Activated naive CD8-positive, alpha-beta T cell treated with anti-CD3 and anti-CD28 coated beads, Interleukin-2, amount 10 ng/mL, durations not matched to agents 7 days and 5 days (primary cell): ENCODE results near the gene FAM111B. TPM values are rescaled to one million over a fixed set of nuclear protein-coding genes. Genes with fewer than 3 reads are reported as not detected.
A peak's percentile ranks its signal among the peaks of the same experiment; 100 is the strongest.
"Not testable (repeated sequence)": the region's sequence is repeated elsewhere in the genome, so short reads cannot be mapped to it uniquely, and the experiment has no call there.

Experiments used
- ATAC-seq: fragments of 150-1000 bp; cut with Tn5 transposase; one replicate; pipeline ENCODE4 v1.10.0; 2021; ENCODE audit warnings: low read depth, moderate library complexity
- POLR2A ChIA-PET: fragments of 350-600 bp; sonication (Branson Sonifier 250); formaldehyde crosslinking; loops from one replicate; lab custom pipeline; 2021; ENCODE audit warnings: antibody characterized with exemption; lab: Charles Lee
- DNase-seq: peaks from one replicate; pipeline ENCODE4 v3.0.0; 2021
- H3K27ac Mint-ChIP-seq: one replicate; pipeline ENCODE4 v1.8.0; 2022; ENCODE audit warnings: mild to moderate bottlenecking, mixed read lengths
- H3K27me3 Mint-ChIP-seq: one replicate; pipeline ENCODE4 v1.8.0; 2022; ENCODE audit warnings: mild to moderate bottlenecking, moderate library complexity, mixed read lengths
- H3K36me3 Mint-ChIP-seq: one replicate; pipeline ENCODE4 v1.8.0; 2021; ENCODE audit warnings: mild to moderate bottlenecking, mixed read lengths
- H3K4me1 Mint-ChIP-seq: one replicate; pipeline ENCODE4 v1.8.0; 2021; ENCODE audit warnings: mixed read lengths
- H3K4me3 Mint-ChIP-seq: one replicate; pipeline ENCODE4 v1.8.0; 2022; ENCODE audit warnings: mild to moderate bottlenecking, moderate library complexity, mixed read lengths
- H3K9me3 Mint-ChIP-seq: one replicate; pipeline ENCODE4 v1.8.0; 2021; ENCODE audit warnings: mixed read lengths
- total RNA-seq, 2 experiments: library from RNA; stranded (reverse); gene quantifications; one replicate each; pipeline ENCODE4 v1.2.3, GENCODE V29; 2021

Gene FAM111B
- 10 to 100 TPM; 43.8 to 45.1 TPM for total RNA-seq

- DNase-seq (peak; percentile 75), ATAC-seq (peak; percentile 94)
- peak within 1 kb of the TSS; percentile 87 for H3K4me3 Mint-ChIP-seq
- peaks cover 29% of the 10 kb centered on the region for H3K36me3 Mint-ChIP-seq
- H3K27ac Mint-ChIP-seq = peak within 1 kb of the TSS; percentile 68
- H3K9me3 Mint-ChIP-seq = no peaks in the 10 kb centered on the region
- peaks cover 55% of the 10 kb centered on the region for H3K4me1 Mint-ChIP-seq
- H3K27me3 Mint-ChIP-seq = no peaks in the 10 kb centered on the region
- POLR2A ChIA-PET = interaction anchor here (0.9 to 3.2 kb wide), 10 partner anchors 16 to 529 kb away, joined by 3 to 49 read pairs (median 4); partner anchors contain the start of genes FAM111A, LPXN and ZFP91
Measured at GRCh38 chr11:59106363-59107336, at the start of gene FAM111B. Gene FAM111B, plus strand, starts transcription at chr11:59107237. Its CDS starts 2,389 bp downstream, at chr11:59109626.

- H3K36me3 Mint-ChIP-seq, H3K9me3 Mint-ChIP-seq, H3K4me1 Mint-ChIP-seq, H3K27ac Mint-ChIP-seq, POLR2A ChIA-PET: not testable (repeated sequence)
- Mint-ChIP-seq H3K27me3 (peaks cover 34% of the 10 kb centered on the region), H3K4me3 (peak overlapping the region; percentile 83)
- DNase-seq = peak; percentile 90
- peak; percentile 86 for ATAC-seq
Measured at GRCh38 chr11:59058120-59059033, 48.7 kb upstream of the FAM111B start.

- POLR2A ChIA-PET, H3K27ac Mint-ChIP-seq, H3K36me3 Mint-ChIP-seq, H3K9me3 Mint-ChIP-seq, DNase-seq, H3K4me1 Mint-ChIP-seq, H3K4me3 Mint-ChIP-seq, ATAC-seq: not testable (repeated sequence)
- peaks cover 46% of the 10 kb centered on the region for H3K27me3 Mint-ChIP-seq
Measured at GRCh38 chr11:59060096-59060495, 46.9 kb upstream of the FAM111B start.

- ATAC-seq (no peak), DNase-seq (no peak)
- Mint-ChIP-seq H3K4me1 (peaks cover 2% of the 10 kb centered on the region), H3K27me3 (peaks cover 47% of the 10 kb centered on the region), H3K27ac (no peak overlapping the region), H3K36me3 (no peaks in the 10 kb centered on the region), H3K9me3 (no peaks in the 10 kb centered on the region), H3K4me3 (no peak overlapping the region)
- POLR2A ChIA-PET = no interaction called here
Measured at GRCh38 chr11:59062602-59063529, 44.2 kb upstream of the FAM111B start.

GRCh38 chr11:59063996-59064727, 42.9 kb upstream of the FAM111B start:
- DNase-seq, POLR2A ChIA-PET, H3K27ac Mint-ChIP-seq, H3K36me3 Mint-ChIP-seq, H3K4me3 Mint-ChIP-seq, H3K4me1 Mint-ChIP-seq, H3K9me3 Mint-ChIP-seq, ATAC-seq: not testable (repeated sequence)
- H3K27me3 Mint-ChIP-seq = peaks cover 44% of the 10 kb centered on the region

- ATAC-seq = no peak
- Mint-ChIP-seq H3K4me3 (no peak overlapping the region), H3K9me3 (no peaks in the 10 kb centered on the region), H3K27me3 (peaks cover 55% of the 10 kb centered on the region), H3K27ac (no peak overlapping the region), H3K36me3 (no peaks in the 10 kb centered on the region), H3K4me1 (no peaks in the 10 kb centered on the region)
- POLR2A ChIA-PET = no interaction called here
- no peak for DNase-seq
Measured at GRCh38 chr11:59069087-59069486, 38.0 kb upstream of the FAM111B start.

- peaks cover 2% of the 10 kb centered on the region for H3K9me3 Mint-ChIP-seq
- DNase-seq (no peak), ATAC-seq (peak; percentile 39)
- H3K27ac Mint-ChIP-seq = no peak overlapping the region
- H3K4me3 Mint-ChIP-seq = no peak overlapping the region
- H3K4me1 Mint-ChIP-seq = peaks cover 13% of the 10 kb centered on the region
- peaks cover 31% of the 10 kb centered on the region for H3K27me3 Mint-ChIP-seq
- no peaks in the 10 kb centered on the region for H3K36me3 Mint-ChIP-seq
- POLR2A ChIA-PET = no interaction called here
Measured at GRCh38 chr11:59076876-59077571, 30.0 kb upstream of the FAM111B start.

GRCh38 chr11:59078435-59078834, 28.6 kb upstream of the FAM111B start:
- peaks cover 13% of the 10 kb centered on the region for H3K4me1 Mint-ChIP-seq
- DNase-seq = no peak
- H3K36me3 Mint-ChIP-seq = no peaks in the 10 kb centered on the region
- POLR2A ChIA-PET = no interaction called here
- ATAC-seq = no peak
- no peak overlapping the region for H3K4me3 Mint-ChIP-seq
- H3K27ac Mint-ChIP-seq = no peak overlapping the region
- peaks cover 2% of the 10 kb centered on the region for H3K9me3 Mint-ChIP-seq
- peaks cover 29% of the 10 kb centered on the region for H3K27me3 Mint-ChIP-seq

- ATAC-seq = no peak
Measured at GRCh38 chr11:59079086-59079485, 28.0 kb upstream of the FAM111B start.

GRCh38 chr11:59080421-59080820, 26.6 kb upstream of the FAM111B start:
- H3K4me3 Mint-ChIP-seq, H3K9me3 Mint-ChIP-seq, H3K27ac Mint-ChIP-seq, POLR2A ChIA-PET, H3K36me3 Mint-ChIP-seq, DNase-seq, ATAC-seq: not testable (repeated sequence)
- Mint-ChIP-seq H3K27me3 (peaks cover 26% of the 10 kb centered on the region), H3K4me1 (peaks cover 13% of the 10 kb centered on the region)

More at GRCh38 chr11:59079086-59079485, 28.0 kb upstream of the FAM111B start:
- Mint-ChIP-seq H3K27ac (no peak overlapping the region), H3K36me3 (no peaks in the 10 kb centered on the region), H3K4me1 (peaks cover 13% of the 10 kb centered on the region), H3K4me3 (no peak overlapping the region), H3K9me3 (peaks cover 2% of the 10 kb centered on the region), H3K27me3 (peaks cover 35% of the 10 kb centered on the region)
- no peak for DNase-seq
- POLR2A ChIA-PET = no interaction called here

GRCh38 chr11:59081430-59082020, 25.5 kb upstream of the FAM111B start:
- POLR2A ChIA-PET = not testable (repeated sequence)

More at GRCh38 chr11:59081430-59082020, 25.5 kb upstream of the FAM111B start:
- not testable (repeated sequence) for ATAC-seq, H3K4me3 Mint-ChIP-seq, H3K9me3 Mint-ChIP-seq, H3K36me3 Mint-ChIP-seq, DNase-seq
- Mint-ChIP-seq H3K27ac (peak overlapping the region; percentile 36), H3K27me3 (peaks cover 25% of the 10 kb centered on the region), H3K4me1 (peaks cover 13% of the 10 kb centered on the region)
